Coronary artery (tissue), 2 donors: ENCODE results near the gene TRIM2.

Experiments used
- DNase-seq: peaks from one replicate; pipeline ENCODE4 v3.0.0-alpha.2; 2017; ENCODE audit warnings: low spot score
- H3K27ac ChIP-seq, 2 donors: fragments of 200-600 bp; sonication (generic); one replicate each; pipeline ENCODE4 v1.5.1; 2016 to 2019
- H3K4me3 ChIP-seq: fragments of 200-600 bp; sonication (generic); 2 replicates; pipeline ENCODE4 v1.5.1; 2016; ENCODE audit warnings: mild to moderate bottlenecking, moderate library complexity
- TF ChIP-seq, protein P1 (sequence below): fragments of 200-600 bp; sonication (generic); IDR thresholded peaks from one replicate; pipeline ENCODE4 v1.5.1; 2019; ENCODE audit warnings: antibody characterized with exemption

TRIM2 gene

DNA sequence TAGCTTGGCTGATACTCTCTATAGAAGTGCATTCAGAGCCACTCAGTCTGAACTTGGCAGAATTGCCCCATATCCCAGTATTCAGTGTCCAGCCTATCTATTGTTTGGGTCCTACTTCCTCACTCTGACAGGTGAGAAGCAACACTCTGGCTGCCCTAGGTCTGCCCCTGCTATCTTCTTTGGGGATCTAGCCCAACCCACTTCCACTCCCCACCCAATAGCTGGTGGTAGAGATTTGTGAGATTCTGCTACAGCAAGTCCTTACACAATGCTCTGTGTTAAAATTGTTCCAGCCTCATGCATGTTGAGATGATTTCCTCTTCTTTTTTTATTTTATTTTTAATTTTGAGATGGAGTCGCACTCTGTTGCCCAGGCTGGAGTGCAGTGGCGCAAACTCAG lies 67.6 kb downstream of the TRIM2 start:
- TF ChIP-seq, protein P1, sequence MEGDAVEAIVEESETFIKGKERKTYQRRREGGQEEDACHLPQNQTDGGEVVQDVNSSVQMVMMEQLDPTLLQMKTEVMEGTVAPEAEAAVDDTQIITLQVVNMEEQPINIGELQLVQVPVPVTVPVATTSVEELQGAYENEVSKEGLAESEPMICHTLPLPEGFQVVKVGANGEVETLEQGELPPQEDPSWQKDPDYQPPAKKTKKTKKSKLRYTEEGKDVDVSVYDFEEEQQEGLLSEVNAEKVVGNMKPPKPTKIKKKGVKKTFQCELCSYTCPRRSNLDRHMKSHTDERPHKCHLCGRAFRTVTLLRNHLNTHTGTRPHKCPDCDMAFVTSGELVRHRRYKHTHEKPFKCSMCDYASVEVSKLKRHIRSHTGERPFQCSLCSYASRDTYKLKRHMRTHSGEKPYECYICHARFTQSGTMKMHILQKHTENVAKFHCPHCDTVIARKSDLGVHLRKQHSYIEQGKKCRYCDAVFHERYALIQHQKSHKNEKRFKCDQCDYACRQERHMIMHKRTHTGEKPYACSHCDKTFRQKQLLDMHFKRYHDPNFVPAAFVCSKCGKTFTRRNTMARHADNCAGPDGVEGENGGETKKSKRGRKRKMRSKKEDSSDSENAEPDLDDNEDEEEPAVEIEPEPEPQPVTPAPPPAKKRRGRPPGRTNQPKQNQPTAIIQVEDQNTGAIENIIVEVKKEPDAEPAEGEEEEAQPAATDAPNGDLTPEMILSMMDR: no peak
- Histone ChIP-seq H3K4me3 (no peak overlapping the region), H3K27ac (no peak overlapping the region)
- no peak for DNase-seq

DNA sequence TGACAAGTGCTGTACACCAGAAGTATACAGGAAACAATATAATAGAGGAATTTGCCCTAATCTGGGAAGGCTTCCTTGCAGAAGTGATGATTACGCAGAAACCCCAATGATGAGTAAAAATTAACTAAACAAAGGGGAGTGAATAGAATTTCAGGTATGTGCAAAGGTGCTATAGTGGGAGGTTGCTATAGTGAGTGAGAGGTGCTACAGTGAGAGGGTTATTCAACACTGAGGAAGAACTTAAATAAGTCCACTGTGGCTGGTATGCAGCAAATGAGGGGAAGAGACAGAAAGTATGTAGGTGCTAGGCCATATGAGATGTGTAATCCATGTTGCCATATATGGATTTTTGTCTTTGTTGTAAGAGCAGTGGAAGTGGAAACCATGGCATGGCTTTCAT lies 69.5 kb downstream of the TRIM2 start:
- TF ChIP-seq, protein P1: no peak
- DNase-seq: no peak
- no peak overlapping the region for H3K27ac ChIP-seq
- no peak overlapping the region for H3K4me3 ChIP-seq

DNA sequence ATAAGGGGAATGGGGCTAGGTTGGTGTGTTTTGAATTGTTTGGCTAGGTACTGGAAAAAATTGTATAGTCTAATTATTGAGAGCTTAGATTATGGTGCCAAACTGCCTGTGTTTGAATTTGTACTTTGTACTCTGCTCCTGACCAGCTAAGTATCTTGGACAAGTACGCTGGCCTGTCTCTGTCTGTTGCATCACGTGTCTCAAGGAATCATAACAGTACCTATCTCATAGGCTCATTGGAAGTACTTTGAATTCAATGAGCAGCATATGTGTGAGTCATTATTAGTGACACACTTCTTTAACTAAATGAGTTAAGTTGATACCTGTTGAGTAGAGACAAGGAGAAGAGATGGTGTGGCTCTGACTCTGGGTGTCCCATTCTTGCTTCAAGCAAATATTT lies 70.7 kb downstream of the TRIM2 start:
- Histone ChIP-seq H3K27ac (no peak overlapping the region), H3K4me3 (no peak overlapping the region)
- TF ChIP-seq, protein P1: no peak
- DNase-seq: no peak

DNA sequence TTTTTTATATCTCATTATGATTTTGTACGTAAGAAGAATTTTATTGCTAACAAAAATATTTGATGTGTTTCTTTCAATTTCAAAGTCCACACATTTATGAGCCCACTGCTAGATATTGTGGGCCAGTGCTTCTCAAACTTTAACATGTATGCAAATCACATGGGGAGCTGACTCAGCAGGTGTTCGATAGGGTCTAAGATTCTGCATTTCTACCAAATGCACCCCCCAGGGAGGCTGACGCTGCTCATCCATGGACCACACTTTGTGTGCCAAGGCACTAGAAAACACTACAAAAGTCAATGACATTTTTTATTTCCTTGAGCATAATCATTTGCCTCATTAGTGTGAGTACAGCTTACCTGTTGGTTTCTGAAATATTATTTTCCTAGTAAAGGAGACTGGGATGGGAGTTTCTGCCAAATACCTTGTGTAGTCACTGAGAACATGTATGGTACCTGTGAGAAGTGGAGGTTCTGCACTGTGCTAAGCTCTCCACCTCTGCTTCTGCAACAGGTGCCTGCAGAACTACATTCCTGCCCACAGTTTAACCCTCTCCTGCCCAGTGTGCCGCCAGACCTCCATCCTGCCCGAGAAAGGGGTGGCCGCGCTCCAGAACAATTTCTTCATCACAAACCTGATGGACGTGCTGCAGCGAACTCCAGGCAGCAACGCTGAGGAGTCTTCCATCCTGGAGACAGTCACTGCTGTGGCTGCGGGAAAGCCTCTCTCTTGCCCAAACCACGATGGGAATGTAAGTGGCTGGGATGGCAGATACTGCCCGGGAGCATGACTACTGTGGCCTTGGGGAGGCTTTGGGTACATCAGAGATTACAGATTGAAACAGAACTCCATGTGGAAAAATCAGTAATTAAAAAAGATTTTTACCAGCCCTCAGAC lies 71.4 kb downstream of the TRIM2 start:
- DNase-seq: no peak

DNA sequence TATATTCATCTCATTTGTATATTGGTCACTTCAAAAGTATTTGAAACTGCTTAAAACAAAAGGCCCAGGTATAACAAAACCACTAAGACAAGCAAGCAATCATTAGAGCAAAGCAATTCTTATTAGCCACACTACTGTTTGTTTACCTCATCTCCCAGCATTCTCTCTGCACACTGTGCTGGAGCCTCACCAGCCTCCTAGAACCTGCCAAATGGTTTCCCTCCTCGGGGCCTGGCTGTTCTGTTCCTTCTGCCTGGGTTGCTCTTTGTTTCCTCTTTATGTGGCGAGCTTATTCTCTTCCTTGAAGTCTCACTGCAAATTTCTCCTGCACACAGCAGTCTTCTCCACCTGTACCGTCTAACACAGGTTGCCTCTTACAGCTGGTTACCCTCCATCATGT lies 72.7 kb downstream of the TRIM2 start:
- no peak overlapping the region for H3K4me3 ChIP-seq
- TF ChIP-seq, protein P1: no peak
- no peak for DNase-seq
- no peak overlapping the region for H3K27ac ChIP-seq

More for the DNA sequence above, 71.4 kb downstream of the TRIM2 start:
- no peak overlapping the region for H3K4me3 ChIP-seq
- TF ChIP-seq, protein P1: no peak
- H3K27ac ChIP-seq: no peak overlapping the region

DNA sequence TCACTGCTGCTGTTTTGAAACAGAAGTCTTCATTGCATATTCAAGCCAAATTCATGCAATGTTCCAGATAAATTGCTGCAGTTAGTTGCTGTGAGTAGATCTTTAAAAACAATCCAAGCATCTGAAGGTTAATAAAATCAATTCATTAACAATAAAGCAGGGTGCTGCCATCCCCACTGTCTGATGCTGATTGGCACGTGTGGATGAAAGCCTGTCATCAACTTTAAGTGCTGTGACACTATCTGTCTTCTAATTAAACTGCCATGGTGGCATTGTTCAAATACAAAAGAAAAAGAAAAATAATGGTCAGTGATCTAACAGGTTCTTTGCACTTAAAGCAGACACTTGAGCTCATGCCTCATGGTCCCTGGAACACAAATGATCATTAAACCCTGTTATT lies 77.2 kb downstream of the TRIM2 start:
- H3K27ac ChIP-seq: no peak overlapping the region
- DNase-seq: no peak
- H3K4me3 ChIP-seq: no peak overlapping the region
- TF ChIP-seq, protein P1: no peak

DNA sequence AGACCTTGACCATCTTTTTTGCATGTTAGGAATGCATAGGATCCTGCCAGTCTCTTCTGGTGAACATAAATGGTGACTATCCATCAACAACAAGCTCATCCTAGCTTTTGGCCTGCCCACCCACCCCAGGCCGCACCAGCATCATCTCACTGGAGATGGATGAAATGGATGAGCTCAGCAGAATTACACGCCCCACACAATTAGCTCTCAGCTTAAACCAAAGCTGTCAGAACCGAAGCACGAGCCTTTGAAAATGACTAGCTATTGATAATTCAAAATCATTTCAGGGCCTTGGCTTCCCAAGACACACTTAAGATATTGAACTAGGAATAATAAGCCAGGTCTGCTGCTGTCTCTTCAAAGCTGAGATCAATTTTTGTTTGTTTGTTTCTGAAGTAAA lies 77.8 kb downstream of the TRIM2 start:
- TF ChIP-seq, protein P1: no peak
- no peak for DNase-seq
- Histone ChIP-seq H3K27ac (no peak overlapping the region), H3K4me3 (no peak overlapping the region)
